ENCODE data around the gene KCNQ1. TPM values are rescaled to one million over a fixed set of nuclear protein-coding genes. Genes with fewer than 3 reads are reported as not detected.

The KCNQ1 gene
- total RNA-seq, 1 donor from 2014 or later = 7.9 TPM

DNA sequence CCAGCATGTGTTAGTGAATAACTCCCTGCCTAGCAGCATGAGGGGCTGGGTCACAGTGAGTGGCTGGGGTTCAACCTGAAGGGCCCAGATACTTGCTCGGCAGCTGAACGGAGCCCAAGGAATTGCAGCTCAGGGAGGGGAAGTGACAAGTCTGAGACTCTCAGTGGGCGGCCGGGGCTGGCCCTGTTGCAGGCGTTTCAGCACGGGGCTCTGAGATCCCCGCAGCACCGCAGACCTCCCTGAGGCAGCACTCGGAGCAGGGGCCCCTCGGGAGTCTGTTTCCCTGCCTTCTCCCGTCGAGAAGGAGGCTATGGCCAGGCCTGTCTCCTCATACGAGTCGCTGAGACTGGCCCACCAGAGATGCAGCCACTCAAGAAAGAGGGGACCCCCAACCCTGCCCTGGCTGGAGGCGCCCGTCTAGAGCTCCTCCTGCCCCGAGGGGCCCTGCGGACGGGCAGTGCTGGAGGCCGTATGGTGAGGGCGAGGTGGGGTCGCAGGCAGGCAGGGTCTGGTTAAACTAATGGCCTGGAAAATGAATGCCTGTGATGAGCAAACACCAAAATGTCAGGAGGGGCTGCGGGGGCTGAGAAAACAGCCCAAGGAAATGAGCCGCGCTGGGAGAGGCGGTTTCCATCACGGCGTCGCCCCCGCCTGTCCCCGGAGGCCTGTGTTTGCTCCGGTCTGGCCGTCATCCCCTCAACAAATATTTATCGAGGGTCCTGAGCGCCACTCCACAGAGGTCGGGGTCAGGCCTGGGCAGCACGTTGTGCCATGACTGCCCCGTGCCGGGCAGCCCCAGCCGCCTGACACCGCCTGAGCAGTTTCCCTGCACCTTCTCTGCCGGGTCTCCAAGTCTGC lies 35.0 kb upstream of the KCNQ1 start:
- DNase-seq (ENCODE audit: low spot score) = peak; percentile 38

DNA sequence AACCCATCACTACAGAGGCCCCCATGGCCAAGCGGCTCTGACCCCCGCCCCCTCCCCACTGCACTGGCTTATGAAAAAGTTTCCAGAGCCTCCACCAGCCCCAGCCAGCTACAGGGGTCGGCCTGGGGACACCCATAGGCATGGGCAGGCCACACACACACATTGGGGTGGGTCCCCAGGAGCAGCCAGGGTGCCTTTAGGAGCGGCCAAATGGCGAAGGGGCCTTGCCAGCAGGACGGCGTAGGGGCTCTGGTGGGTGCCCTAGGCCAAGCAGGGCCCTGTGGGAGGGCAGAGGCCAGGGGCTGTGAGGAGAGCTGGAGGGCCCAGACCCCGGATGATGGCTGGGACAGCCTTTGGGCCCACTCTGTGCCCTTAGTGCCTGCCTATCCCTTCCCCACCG lies 34.2 kb upstream of the KCNQ1 start:
- no peak for DNase-seq (ENCODE audit: low spot score)

DNA sequence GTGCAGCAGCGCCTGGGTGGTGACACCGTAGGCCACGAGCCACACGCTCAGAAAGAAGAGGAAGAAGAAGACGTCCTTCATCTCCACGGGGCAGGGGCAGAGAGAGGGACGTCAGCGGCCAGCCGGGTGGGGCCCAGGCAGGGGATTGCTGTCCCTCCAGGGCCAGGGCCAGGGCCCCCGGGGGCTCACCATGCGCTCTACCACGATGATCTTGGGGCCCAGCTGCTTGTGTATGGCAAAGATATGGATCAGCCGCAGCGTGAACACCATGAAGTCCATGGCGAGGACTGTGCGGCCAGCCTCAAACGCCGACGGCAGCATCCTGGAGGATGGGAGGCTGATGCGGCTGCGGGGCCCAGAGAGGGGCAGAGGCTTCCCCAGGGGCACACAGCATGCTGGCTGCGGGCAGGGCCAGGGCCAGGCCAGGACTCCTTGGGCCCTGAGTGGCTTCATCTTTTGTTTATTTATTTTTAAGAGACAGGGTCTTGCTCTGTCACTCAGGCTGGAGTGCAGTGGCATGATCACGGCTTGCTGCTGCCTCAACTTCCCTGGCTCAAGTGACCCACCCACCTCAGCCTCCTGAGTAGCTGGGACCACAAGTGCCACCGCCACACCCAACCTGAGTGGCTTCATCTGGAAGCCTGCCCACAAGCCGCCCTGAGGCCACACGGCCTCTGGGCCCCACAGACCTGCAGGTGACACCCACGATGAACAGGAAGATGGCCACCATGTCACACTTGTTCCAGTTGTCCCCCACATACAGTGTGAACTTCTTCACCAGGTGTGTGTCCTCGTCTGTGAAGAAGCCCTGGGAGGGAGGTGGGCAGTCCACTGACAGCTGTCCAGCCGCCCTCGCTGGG lies 33.1 kb upstream of the KCNQ1 start:
- no peak for DNase-seq (ENCODE audit: low spot score)

DNA sequence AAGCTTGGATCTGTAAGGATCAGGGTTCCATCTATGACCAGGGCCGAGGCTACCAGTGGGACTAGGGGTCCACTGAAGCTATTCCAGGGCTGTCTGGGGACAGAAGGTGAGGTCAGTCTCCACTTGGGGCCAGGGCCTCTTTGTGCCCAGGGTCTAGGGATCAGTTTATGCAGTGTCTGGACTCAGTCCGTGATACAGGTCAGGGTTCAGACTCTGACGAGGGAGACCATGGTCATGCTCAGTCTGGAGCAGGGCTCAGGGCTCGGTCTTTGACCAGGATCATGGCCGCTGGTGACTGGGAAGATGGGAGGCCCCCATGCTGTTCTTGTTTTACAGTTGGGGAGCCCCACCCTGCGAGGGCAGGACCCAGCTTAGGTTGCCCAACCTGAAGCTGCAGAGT lies 32.5 kb upstream of the KCNQ1 start:
- DNase-seq (ENCODE audit: low spot score) = no peak

DNA sequence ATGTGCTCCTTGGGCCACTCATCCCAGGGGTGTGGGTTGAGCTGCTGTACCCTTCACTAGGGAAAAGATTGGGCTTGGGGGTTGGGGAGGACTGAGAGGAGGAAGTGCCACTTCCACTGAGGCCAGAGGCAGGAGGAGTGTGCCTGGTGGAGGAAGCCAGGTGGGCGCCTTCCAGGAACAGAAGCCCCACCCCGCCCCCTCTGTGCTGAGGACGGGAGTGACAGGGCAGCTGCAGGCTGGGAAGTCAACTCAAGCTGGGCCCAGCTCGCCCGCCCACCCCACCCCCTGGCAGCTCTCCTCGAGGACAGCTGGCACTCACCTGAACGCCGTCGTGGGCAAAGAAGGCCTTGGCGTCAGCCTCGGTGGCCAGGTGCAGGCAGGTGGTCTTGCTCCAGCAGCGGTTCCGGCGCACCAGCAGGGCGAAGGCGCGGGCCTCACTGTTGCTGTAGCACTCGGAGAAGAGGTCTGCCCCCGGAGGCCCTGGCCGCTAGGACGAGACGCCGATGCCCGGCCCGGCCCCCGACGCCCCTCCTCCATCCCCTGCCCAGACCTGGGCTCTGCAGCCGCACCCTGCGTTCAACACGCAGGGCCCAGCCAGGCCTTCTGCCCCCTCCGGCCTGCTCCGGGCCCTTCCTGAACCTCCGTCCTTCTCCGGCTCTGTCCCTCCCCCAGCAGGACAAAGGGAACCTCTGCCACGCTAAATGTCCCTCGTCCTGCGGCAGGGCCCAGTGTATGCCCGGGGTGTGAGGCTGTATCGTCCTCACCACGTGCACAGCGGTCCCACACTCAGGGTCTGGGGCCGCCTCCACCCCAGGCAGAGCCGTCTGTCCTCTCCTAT lies 30.8 kb upstream of the KCNQ1 start:
- no peak for DNase-seq (ENCODE audit: low spot score)

DNA sequence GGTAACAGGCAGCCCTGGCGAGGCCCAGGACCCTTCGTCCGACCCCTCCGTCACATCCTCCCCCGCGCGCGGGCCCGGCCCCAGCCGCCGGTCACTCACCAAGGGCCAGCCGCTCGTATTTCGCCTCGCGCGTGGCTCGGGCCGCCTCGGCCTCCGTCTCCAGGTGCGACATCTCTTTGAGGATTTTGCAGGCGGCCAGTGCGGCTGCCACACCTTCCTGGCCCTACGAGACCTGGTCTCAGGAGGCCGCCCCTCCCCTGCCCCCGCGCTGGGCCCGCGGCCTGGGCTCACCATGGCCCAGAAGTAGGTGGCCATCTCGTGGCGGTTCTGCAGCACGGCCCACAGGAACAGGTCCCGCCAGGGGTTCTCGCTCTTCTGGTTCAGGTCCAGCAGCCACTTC lies 30.2 kb upstream of the KCNQ1 start:
- DNase-seq (ENCODE audit: low spot score) = no peak

DNA sequence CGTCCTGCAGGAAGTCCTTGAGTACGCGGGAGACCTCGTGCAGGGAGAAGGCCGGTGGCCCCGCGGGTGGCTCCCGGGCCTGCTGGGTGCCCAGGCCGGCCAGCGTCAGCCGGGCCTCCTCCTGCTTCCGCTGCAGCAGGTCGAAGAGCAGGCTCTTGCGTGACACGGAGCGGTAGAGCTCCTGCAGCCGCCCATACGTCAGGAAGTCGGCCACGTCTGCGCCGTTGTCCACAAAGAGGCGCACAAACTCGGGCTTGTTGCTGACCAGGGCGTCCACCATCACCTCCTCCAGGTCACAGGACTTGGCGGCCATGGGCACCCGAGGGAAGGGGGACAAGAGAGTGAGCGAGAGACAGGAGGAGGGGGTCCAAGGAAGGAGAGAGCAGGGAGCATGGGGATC lies 29.6 kb upstream of the KCNQ1 start:
- DNase-seq (ENCODE audit: low spot score) = no peak

DNA sequence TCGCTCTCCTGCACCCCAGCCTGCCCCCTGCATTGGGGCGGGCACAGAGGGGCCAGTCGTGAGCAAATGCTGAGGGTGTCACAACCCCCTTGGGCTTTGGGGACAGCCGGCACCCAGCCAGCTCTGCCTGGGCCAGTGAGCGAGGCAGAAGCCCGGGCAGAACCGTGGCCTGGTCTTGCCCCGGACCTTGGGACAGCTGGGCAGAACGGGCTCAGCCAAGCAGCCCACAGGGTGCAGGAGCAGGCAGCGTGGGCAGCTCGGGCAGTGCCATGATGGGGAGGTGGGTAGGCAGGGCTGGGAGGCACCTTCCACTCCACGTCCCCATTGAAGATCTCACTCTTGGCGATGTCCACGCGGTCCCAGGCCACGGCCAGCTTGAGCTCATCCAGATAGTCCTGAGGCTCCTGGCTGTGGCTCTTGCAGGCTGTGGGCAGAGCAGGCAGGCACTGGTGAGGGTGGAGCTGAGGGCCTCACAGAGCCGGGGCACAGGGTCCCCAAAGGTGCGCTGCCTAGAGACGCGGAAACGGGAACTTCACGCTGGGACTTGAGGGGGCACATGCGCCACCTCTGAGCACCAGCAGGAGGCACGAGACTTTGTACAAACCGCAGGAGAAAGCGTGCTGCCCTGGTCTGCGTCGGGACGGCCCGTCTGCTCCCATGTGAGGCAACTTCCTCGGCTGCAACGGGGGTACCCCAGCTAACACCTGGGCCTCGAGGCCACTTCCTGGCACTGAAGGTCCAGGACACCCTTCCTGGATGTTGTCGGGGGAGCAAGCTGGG lies 29.0 kb upstream of the KCNQ1 start:
- DNase-seq (ENCODE audit: low spot score) = no peak

DNA sequence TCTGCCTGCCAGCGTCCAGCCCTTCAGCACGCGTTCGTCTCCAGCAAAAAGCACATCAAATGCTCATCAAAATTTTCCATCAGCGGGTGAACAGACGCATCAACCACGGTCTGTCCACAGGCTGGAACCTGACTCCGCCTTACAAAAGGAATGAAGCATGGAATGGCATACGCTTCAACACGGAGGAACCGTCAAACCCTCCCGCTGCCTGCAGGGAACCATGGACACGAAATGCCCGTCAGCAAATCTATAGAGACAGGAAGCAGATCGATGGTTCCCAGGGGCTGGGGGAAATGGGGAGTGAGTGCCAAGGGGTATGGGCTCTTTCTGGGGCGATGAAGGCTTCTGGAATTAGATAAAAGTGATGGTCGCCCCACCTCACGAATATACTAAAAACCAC lies 28.0 kb upstream of the KCNQ1 start:
- DNase-seq (ENCODE audit: low spot score) = no peak

DNA sequence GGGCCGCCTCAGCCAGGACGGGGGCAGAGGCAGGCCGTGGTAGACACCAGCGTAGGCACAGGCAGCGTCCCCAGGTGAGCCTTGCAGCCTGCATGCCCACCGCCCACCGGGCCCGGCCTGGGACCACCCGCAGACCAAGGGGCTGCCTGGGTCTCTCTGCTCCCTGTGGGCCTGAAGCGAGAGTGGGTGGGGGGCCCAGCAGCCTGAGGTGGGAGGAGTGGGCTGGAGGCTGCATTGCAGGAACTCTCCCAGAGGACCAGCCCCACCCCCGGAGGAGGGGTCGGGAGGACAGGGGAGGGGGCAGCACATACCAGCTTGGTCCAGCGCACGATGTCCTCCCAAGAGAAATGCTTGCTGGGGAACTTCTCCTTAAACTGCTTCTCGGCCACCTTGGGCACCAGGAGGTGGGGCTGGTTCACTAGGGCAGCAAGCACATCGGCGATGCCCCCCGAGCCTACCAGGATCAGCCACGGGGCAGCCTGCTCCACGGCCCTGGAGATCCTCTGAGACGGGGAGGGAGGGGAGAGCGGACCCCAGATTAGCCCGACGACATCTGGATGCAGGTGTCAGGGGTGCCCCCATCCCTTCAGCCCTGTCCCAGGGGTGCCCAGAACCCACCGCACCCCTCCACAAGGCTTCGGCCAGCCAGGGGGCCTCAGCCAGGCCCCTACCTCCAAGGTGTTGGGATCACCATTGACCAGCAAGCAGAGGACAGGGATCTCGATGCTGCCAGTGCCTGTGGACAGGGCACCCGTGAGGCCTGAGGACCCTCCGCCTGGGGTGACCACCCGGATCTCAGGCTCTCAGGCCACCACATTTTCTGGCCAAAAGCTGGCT lies 26.7 kb upstream of the KCNQ1 start:
- DNase-seq (ENCODE audit: low spot score) = no peak

DNA sequence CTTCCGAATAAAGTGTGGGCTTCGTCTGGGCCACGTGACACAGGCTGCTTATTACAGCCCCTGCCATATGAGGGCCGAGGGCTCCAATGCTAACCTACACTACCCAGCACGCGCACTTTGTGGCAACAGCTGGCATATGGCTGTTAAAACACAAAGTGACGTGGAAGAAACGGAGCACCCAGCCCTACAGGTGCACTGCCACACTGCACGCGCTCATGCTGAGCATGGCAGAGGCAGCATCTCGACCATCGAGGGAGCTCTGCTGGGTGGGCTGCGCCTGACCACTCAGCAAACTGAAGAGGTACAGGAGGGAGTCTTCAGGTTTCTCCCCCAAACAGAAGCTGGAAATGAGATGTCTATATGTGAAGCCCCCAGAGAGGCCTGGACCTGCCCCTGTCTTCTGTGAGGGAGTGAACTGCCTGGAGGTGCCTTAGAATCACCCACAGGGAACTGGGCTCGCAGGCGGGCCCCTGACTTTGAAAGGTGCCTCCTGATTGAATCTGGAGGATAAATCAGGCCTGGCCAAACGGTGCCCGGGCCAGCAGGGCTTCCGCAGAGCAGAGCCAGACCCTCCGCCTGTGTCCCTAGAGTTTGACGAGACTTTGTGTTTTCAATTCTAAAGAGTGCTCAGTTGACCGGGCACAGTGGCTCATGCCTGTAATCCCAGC lies 26.0 kb upstream of the KCNQ1 start:
- DNase-seq (ENCODE audit: low spot score) = no peak

DNA sequence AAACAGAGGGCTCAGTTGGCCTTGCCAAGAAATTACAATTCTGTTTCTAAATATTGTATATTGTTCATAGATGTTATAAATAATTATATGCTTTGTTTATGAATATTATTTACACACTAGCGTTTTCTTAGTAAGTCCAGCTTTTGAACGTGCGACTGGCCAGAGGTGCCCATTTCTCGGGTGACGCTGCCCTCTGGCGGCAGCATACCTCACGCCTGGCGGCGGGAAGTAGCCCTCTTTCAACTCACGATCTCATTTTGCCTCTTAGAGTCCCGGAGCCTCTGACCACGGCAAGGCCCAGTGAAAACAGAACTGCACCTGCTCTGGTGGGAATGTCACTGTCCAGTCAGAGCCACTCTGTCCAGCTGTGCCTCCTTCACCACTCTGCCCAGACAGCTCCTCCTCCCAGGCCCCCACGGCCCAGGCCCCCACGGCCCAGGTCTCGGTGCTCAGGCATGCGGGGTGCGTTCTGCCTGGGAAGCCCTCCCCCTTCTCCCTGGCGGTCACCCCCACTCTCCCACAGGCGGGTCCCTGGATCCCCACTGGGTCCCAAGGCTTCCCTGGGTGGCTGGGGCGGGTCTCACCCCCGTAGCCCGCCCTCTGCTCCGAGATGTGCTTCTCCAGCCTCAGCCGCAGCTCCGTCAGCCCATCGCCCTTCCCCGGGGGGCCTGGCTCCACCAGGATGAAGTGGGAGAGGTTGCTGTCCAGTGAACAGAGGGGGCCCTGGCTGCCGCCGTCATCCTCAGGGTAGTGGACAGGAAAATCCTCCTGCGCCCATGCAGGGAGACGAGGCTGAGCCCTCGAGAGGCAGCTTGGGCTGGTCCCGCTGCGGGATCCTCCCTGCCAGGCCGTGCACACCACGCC lies 24.9 kb upstream of the KCNQ1 start:
- peak; percentile 77 for DNase-seq (ENCODE audit: low spot score)

DNA sequence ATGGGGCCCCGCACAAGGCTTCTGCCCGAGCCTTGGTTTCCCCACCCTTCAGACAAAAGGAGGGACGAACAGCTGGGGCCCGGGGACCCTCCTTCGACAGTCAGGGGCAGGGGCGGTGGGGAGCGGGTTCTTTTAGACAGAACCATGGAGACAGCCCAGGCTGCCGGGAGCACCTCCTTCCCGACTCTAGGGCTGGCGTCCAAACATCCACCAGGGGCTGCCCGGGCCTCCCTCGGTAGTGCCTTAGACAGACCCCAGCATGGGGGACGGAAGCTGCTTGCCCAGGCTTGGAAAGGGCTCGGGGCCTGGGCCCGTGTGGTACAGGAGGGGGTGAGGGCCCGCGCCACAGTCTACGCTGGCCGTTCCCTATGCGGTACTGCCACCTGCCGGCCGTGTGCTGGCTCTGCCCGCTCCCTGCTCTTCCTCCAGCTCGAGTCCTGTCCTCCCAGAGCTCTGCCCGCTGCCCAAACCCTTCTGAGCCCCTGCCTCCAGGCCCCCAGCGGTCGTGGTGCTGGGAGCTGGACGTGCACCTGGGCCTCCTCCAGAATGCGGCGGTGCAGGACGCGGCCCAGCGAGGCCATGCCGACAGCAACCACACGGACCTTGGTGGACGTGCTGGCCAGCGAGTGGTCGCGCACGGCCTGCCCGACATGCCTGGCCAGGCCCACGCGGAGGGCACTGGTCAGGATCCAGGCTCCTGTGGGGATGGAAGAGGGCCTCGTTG lies 24.1 kb upstream of the KCNQ1 start:
- DNase-seq (ENCODE audit: low spot score) = peak; percentile 82

DNA sequence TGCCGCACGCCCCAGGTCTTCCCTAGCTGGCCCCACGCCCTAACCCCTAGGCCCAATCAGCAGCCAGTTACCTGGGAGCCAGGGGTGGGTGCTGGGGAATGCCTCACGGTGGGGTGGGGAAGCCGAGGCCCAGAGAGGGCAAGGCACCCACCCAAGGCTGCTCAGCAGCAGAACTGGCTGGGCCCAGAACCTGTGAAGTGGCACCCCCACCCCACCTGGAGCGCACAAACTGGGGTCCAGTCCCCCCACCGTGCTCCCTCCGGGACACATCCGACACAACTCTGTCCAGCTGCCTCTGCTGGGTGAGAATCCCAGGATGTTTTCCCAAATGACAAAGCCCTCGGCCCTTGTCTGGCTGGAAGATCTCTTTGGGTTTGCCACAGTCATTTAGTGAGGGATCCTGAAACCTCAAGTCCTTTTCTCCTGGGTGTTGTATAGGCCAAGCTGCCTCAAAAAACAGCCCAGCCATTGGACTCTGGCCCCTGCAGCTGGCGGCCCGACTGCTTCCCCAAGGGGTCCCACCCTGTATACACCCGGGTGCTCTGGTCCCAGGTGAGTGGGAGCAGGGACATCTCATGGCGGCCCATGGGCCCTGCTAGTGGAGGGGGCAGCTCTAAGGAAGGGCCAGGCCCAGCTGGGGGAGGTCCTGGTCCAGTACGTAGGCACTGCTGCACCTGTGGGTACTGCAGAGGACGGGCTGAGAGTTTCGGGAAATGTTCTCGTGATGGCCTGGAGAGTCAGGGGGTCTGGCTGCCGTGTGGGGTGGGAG lies 23.4 kb upstream of the KCNQ1 start:
- no peak for DNase-seq (ENCODE audit: low spot score)

DNA sequence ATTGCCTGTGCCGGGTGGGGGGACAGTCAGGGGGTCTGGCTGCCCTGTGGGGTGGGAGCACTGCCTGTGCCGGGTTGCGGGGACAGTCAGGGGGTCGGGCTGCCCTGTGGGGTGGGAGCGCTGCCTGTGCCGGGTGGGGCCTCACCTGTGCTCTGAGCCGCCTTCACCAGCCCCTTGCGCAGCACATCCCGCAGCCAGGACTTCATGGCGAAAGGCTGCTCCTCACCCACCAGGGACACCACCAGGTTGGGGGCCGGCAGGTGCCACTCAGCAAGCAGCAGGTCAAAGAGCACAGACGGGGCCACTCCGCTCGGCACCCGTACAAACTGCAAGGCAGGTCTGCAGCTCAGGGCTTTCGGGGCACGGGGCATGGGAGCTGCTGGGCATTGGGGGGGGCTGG lies 22.8 kb upstream of the KCNQ1 start:
- DNase-seq (ENCODE audit: low spot score) = no peak

DNA sequence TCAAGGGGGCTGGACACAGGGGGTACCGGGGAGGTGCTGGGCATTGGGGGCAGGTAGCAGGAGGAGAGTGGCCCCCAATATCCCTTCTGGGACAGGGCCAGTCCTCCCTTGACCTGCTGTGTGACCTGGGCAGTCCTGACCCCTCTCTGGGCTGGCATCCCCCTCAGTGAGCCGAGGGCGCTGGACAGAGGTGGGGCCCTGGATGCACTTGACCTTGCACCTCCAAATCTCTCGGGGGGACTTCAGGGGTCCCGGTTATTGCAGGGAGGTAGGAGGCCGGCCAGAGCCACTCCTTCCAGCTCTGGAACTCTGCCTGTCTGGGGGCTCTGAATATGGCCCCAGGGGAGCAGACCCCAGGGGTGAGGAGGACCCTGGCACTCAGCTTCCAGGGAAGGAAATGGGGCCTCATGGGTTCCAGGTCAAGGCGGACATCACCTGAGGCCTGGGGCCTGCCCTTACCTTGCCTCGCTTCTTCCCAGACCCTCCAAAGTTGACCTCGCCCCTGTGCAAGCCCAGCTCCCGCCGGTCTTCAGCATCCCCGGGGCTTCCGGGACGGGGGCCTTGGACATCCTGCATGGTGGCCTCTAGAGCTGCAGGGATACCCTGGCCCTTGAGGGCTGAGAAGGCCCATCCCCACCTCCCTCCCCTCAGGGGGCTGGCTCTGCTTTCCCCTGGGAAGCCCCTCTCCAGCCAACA lies 22.2 kb upstream of the KCNQ1 start:
- no peak for DNase-seq (ENCODE audit: low spot score)

Data from umbilical cord (tissue), 2 donors.